Activated CD4-positive, alpha-beta T cell treated with anti-CD3 and anti-CD28 coated beads for 24 hours (primary cell): Measurements from ENCODE around the gene SENP8.
A peak's percentile ranks its signal among the peaks of the same experiment; 100 is the strongest.

ENCODE experiments used
- DNase-seq, 2 donors: peaks; one replicate each; pipeline ENCODE4 v3.0.0-alpha.2; 2020; ENCODE audit warnings: low read depth in 2 of 2

SENP8 gene

DNA sequence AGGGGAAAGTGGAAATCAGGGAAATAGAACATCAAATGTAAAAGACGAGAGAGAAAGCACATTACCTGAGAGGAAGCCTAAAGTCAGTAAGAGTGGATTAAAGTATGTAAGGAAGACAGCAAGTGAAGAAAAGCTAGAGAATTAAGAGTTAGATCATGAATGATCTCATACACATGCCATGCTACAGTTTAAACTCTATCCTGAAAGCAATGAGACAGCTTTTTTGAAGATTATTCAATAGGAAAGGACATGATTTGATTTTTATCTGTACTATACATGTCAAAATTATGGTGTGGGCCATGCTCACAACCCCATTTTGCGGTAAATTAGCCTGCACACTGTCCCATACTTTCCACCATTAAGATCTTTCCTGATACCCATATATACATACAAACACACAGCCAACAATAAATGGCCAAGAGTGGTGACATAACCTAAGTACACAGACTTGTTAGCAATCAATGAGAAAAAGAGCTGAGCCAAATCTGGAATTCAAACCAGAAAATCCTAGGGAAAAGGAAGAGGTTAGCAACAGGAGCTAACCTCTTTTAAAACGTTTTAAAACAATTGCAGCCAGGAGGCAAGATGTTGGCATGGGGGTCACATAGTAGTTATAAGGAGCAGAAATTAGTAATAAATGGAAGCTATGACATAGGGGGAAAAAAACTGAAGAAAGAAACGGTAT lies 4.7 kb upstream of the SENP8 start:
- DNase-seq: no peak

DNA sequence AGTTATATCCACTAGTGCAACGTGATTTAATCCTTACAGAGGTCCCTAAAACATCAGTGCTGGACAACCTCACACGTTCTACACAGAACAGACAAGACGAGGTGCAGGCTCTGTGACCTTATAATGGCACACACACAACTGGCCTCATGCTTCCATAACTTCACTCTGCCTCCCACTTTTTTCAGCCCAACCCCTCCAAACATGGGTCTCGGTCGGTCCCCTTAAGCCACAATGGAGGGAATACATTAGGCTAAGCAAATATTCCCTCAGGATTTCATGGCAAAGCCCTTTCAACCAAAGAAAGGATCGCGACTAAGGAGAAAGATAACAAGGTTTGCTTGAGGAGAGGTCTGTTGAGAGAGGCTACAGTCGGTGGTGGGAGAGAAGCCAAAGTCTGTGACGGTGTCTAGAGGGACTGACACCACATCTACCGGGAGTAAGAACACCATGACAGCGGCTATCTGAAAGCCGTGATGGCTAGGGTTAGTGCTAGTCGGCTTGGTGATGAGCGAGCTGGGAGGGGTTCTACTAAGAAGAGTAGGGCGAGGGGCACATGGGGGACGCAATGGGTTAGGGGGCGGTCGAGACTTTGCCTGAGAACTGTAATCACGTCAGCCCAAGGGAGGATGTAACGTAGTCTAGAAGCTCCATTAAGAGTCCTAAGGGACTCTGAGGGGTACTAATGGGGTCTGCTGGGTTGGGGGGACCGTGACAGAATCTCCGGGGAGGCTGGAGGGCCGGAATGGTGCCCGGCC lies 1.3 kb upstream of the SENP8 start:
- no peak for DNase-seq

DNA sequence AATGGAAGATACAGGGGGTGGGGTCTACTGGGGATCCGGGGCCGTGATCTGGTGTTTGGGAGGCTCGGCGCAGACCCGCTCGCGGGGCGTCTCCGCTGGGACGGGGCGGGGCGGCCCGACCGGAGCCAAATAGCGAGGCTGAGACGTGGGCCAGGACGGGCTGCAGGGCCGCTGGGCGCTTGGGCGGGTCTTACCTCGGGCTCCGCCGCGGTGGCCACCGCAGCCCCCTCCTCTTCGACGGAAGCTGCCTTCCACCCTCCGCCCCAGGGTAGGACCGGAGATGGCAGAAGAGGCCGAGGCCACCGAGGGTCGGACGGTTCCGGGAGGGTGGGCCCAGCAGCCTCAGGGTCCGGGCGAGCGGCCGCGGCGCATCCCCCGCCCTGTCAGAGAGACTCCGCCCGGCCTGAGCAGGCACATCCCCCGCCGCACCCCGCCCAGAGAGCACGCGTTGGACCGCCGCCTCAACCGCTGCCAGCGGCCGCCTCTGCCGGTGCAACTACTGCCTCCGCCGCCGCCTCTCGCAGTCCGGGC lies 652 bp upstream of the SENP8 start:
- DNase-seq: peak; percentile 44 to 57

DNA sequence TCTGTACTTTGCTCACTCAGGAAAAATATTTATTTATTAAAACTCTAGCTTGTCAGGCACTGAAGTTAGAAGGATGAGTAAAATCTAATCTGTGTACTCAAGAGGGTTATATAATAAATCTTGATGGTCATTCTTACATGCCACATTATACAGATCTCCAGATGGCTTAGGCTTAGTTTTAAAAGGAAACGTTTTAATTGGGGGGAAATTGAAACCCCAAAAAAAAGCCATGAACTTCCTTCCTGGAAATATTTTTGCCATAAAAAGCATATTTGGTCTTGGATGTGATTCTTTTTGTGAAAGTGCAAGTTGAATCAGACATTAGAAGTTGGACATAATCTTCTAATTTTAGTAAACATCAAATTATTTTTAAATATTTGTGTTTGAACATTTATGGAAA lies 6.0 kb downstream of the SENP8 start:
- no peak for DNase-seq

DNA sequence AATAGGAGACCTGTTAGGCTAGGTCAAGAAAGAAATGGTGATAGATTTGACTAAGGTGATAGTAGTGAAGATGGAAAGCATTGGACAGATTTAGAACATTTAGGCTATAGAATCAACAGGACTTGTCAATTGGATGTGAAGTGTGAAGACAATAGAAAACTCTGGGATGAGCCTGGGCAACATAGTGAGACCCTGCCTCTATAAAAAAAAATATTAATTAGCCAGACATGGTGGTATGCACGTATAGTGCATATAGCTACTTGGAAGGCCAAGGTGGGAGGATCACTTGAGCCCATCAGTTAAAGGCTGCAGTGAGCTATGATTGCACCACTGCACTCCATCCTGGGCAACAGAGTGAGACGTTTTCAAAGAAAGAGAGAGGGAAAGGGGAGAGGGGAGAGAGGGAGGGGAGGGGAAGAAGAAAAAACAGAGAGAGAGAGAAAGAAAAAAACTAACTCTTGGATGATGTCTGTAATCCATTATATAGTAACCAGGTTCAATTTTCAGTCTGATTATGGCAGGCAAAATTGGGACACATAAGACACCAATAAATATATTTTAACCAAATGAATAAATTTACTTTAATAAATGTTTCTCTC lies 9.6 kb downstream of the SENP8 start:
- no peak for DNase-seq

DNA sequence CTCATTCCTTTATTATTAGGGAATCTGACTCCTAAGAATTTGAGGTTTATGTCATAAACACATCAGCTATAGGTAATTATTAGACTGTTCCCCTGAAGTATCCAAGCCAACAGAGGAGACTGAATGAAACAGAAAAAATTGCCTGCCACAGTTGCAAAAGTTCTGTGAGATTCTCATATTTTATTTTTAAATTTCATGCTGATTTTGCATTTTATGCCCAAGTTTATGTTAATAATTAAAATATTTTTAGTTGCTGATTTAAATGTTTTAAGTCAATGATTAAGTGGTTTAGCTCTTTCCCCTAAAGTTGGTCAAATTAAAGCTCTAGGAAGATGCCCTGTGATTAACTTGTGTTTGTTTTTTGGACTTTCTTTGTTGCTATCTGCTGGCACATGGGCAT lies 10.2 kb downstream of the SENP8 start:
- no peak for DNase-seq

DNA sequence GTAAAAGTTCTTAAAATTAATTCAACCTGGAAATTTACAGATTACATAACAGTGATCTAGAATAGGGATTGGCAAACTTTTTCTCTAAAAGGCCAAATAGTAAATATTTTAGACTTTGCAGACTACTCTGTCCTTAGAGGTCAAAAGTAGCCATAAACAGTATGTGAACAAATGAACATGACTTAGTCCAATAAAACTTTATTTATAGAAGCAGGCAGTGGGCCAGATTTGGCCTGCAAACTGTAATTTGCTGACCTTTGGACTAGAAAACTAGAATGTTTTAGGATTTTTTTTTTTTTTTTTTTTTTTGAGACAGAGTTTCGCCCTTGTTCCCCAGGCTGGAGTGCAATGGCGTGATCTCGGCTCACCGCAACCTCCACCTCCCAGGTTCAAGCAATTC lies 12.1 kb downstream of the SENP8 start:
- no peak for DNase-seq

DNA sequence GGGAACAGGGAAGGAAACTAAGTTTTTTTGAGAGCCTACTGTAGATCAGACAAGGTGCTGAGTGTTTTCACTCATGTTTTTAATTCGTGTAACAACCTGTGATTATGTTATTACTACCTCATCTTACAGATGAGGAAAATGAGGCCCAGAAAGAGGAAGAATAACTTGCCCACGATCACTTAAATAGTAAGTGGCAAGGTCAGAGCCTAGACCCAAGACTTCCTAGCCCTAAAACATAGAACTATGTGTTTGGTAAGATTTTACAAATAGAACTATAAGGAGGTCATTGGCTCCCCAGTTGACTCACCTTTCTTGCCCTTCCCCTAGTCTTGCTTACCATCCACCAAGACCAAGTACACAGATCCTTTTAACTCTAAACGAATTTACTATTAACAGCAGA lies 13.7 kb downstream of the SENP8 start:
- no peak for DNase-seq

DNA sequence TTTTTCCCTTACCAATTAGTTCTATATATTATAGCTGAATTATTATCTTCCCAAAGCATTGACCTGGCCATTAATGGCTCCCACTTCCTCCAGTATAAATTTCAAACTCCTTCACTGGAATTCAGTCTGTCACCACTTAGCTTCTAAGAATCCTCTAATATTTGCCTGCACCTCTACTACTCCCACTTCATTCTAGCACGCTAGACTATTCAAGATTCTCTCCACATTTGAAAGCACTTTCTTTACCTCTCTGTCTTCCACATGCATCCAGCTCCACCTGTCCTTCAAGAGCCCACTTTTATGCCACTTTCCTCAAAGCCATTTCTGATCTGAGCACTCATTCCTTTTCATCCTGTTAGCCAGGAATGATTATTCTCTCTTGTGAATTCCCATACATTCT lies 15.0 kb downstream of the SENP8 start:
- DNase-seq: no peak

DNA sequence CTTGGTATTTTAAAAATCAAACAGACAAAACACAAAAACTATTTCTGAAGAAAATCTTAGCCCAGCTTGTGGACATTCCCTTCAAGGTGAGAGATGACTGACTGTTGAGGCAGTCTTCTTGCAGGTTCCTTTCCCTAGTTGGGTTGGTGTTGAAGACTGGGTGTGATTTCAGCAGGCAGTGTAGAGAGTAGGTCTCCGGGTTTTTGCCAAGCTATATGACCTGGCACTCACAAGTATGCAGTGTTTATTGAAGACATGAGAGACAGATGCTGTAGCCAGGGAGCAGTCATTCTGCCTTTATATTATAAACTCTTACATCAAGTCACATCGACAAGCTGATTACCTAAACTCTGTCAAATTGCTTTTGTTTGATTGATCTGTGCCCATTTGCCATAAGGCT lies 17.5 kb downstream of the SENP8 start:
- no peak for DNase-seq

DNA sequence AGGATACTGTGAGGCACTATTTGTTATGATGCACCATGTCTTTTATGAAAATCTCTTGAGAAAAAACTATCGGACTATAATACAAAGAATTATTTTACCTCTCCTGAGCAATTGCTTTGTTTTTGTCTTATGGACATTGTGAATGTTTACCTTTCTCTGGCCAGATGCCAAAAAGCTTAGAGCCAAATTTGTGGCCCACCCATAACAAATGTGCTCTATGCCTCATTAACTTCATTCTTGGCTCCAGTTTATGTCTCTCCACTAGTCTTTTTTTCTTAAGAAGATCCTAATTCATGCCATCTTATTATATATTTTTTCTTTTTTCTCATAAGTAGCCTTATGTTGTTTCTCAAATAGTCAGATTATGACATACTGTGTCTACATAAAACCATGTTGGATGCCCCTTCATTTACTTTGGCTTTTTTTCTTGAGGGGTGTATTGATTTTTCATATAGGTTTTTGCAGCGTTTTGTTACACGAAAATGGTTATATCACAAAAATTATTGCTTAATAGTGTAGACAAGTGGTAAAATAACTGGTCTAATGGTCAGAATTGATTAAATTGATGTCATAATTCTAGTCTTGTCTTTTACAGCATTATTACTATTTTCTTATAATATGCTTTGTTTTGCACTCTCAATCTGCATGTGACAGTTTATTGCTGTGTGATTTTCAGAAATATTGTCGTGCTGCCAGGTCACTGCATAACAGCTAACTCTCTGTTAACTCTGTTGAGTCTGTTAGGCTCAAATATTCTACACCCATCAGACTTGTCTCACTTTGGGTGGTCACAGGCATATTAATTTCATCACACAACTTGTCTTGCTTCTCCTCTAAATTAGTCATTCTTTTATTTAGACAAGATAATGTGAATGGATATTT lies 18.2 kb downstream of the SENP8 start:
- no peak for DNase-seq

DNA sequence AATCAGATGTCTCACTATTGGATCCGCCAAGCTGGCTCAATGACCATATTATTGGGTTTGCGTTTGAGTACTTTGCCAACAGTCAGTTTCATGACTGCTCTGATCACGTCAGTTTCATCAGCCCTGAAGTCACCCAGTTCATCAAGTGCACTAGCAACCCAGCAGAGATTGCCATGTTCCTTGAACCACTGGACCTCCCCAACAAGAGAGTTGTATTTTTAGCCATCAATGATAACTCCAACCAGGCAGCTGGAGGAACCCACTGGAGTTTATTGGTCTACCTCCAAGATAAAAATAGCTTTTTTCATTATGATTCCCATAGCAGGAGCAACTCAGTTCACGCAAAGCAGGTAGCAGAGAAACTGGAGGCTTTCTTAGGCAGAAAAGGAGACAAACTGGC lies 21.5 kb downstream of the SENP8 start:
- DNase-seq: no peak

DNA sequence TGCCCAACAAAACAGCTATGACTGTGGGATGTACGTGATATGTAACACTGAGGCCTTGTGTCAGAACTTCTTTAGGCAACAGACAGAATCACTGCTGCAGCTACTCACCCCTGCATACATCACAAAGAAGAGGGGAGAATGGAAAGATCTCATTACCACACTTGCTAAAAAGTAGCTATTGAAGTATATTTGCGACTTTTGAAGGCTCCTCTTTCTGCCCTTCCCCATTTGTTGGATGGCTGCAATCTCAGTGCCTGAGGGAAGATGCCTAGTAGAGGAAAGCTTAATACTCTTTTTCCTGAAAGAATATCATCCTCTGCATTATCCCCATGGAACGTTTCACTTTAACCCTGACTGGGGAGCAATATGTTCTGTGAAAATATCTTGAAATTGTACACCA lies 21.9 kb downstream of the SENP8 start:
- no peak for DNase-seq

DNA sequence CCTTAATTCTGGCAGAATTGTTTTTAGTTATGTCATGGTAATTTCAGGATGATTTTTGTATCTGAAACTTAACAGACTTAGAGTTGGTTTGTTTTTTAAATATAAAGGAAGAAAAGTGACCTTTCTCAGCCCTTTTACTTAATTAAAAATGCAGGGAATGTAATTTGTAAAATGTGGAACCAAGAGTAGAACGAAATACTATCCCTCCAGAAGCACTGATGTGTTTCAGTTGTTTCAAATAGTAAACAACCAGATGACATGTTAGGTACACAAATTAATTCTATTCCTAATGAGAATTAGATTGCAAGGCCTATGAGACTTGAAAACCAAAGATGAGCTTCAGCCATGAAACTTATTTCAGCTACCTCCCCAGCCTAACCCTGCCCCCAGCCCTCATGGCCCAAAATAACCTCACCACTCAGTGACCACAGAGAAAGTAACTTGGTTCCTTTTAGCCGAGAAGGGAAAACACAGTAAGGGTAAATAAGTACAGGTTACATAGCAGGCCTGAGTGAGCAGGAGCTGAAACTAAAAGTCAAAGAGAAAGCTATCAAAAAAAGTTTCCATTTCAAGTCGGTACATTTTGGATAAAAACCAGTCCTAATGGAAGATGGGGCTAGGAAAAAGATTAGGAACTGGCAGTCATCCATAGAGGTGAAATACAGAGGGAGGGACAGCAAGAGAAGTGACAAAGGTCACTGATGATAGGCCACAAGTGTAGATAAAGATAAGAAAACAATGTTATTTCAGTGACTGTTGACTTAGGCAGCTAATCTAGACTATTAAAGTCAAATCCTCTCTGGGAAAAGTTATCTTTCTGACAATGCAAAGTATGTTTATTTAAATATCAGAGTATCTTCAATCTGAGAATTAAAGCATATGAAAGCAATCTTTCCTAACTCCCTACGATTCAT lies 23.2 kb downstream of the SENP8 start:
- DNase-seq: no peak

DNA sequence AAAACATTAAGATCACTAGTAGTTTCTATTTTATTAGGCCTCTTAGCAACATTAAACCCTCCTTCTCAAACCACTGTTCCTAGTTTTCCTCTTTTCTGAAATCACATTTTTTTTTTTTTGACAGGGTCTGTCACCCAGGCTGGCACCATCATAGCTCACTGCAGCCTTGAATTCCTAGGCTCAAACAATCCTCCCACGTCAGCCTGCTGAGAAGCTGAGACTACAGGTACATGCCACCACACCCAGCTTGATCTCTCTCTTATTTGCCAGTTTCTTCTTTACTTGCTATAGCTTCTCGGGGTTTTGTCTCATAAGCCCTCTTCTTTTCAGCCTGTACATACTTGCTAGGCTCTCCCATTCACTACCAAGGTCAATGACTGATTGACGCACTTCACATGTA lies 28.0 kb downstream of the SENP8 start:
- no peak for DNase-seq

DNA sequence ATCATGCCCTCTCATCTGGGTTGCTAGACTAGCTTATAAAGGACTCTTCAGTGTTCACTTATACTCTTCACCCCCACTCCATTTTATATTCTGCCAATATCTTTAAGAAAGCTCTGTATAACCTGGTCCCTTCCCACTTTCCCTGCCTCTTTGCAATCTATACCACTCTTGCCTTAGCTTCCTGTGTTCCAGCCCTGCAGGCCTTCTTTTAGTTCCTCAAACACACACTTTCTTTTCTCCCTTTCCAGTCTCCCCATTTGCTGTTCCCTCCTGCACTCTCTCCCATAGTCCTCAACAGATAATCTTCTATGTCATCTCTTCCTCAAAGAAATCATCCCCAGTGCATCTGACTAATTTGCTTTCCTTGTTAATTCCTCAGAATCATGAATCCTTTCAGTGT lies 28.7 kb downstream of the SENP8 start:
- DNase-seq: no peak

DNA sequence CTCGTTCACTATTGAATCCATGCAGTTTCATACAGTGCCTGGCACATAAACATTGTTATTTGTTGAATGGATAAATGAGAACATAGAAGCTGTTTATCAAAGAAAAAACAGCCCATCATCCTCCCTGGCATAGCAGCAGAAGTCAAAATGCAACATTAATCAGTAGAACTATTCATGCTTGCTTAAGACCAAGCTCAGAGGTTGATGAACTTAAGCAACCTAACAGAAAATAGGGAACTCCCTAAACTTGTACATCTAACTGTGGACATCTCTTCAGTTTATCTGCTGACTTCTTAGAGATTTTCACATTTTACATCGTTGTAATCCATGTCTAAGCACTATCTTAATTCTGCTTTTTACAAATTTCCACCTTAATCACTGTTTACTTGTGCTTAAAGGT lies 29.2 kb downstream of the SENP8 start:
- DNase-seq: no peak

DNA sequence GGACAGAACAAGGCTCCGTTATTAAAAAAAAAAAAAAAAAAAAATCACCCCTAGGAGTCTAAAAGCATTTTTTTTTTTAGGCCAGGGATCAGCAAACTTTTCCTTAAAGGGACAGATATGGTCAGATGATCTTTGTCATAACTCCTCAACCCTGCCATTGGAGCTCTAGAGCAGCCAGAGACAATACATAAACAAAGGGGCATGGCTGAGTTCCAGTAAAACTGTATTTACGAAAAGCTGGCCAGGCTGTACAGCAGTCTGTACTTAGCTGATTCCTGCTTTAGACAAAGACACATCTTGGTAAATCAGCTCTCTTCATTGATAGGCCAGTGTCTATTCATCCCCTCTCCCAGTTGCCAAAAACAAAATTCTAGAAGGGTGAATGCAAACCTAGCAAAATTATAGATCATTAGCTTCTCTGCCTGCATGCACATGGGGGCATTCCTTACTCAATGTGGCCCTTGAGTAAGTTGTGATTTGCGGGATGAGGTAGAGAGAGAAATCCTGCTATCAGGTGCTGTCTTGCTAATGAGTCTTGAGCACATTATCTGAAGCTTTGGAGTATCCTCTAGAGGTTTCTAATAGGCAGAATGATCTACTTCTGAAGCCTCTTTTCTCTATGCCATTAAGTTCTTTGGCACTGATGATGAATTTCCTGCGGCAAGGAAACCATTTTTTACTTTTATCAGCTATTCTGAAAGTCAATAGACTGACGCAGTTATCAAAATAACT lies 35.2 kb downstream of the SENP8 start:
- no peak for DNase-seq

DNA sequence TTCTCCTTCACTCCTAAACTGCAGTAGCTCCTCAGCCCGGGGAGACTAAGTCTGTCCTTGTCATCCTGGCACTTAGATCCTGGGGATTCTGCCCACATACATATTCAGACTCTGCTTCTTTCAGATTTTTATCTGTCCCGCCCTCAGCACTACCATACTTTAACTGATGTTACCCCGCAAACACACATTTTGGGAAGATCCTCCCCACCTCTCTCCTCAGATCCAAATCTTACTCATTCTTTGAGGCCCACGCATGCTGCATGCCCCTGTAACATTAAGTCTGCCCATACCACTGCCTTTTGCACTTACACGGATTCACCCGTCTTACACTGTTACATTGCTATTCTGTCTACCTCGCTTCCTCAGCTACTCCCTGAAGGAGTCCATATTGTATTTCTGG lies 36.1 kb downstream of the SENP8 start:
- no peak for DNase-seq

DNA sequence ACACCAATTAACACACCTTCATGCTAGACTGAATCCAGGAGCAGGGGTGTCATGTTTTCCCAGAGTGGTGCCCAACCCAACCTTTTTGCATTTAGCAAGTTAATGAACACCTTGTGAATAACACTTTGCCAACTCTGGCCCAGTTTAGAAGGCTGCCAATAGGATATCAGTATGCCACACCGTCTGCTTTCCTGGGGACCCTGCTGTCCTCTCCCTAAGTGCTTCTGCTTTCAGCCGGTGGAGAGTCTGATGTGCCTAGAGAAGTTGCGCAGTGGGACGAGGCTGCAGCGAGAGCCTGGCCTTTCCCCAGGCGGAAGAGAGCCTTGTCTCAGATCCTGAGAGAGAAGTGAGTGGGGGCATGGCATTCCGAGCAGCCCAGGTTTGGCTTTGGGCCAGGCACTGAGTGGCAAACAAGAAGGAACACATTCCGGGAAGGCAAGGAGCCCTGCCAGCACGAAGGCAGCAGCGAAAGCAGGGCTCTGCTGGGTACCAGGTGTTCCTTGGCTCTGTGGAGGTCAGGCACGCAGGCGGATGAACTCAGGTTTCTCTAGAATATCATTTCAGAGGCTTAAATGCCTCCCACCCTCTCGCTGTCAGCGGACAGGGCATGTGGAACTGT lies 36.9 kb downstream of the SENP8 start:
- DNase-seq: no peak
